Right lobe of liver (tissue), 6 donors: ENCODE results near the gene GNRH2. TPM values are rescaled to one million over a fixed set of nuclear protein-coding genes. Genes with fewer than 3 reads are reported as not detected.

ENCODE experiments used
- ATAC-seq, 4 donors: fragments of 200-7000 bp; cut with Tn5 transposase; one replicate each; pipeline ENCODE4 v1.9.1; 2020; ENCODE audit warnings: mild to moderate bottlenecking in 4 of 4, moderate library complexity in 4 of 4
- DNase-seq, 3 donors: peaks; one replicate each; pipeline ENCODE4 v3.0.0-alpha.2; 2020
- H3K27ac ChIP-seq, 3 donors: fragments of 200-600 bp; one replicate each; pipeline ENCODE4 v1.8.0; 2022
- H3K27me3 ChIP-seq, 2 donors: fragments of 200-600 bp; one replicate each; pipeline ENCODE4 v1.8.0; 2022
- H3K36me3 ChIP-seq, 4 donors: fragments of 200-600 bp; sonication (generic) in 1 of 4; one replicate each; pipeline versions ENCODE4 v1.5.1 to v1.8.0; 2017 to 2022; ENCODE audit warnings: control low read depth in 1 of 4
- H3K4me1 ChIP-seq, 4 donors: fragments of 200-600 bp; sonication (generic) in 1 of 4; one replicate each; pipeline versions ENCODE4 v1.5.1 to v1.8.0; 2017 to 2022; ENCODE audit warnings: control low read depth in 1 of 4
- H3K4me3 ChIP-seq, 3 donors: fragments of 200-600 bp; one replicate each; pipeline ENCODE4 v1.8.0; 2022
- H3K9me3 ChIP-seq, 4 donors: fragments of 200-600 bp; sonication (generic) in 1 of 4; one replicate each; pipeline versions ENCODE4 v1.5.1 to v1.8.0; 2017 to 2022; ENCODE audit warnings: control low read depth in 1 of 4
- CTCF ChIP-seq, 4 donors: fragments of 200-600 bp in 3 of 4; fragments of 450-650 bp in 1 of 4; IDR thresholded peaks; one replicate each; pipeline versions ENCODE4 v1.5.1 to v1.8.0; 2016 to 2022; ENCODE audit warnings: antibody characterized with exemption in 4 of 4, mild to moderate bottlenecking in 2 of 4
- POLR2A ChIP-seq: fragments of 450-650 bp; IDR thresholded peaks from one replicate; pipeline ENCODE4 v1.6.1; 2017; ENCODE audit warnings: antibody characterized with exemption, mild to moderate bottlenecking
- WGBS: methylation state at CpG from one replicate; pipeline ENCODE4 v1.1.6; 2018; ENCODE audit warnings: low coverage, low lambda C conversion rate; ENCODE audit not compliant: insufficient coverage; ENCODE audit errors: missing lambda C conversion rate; 5-methylcytosine and 5-hydroxymethylcytosine counted together
- intact Hi-C, 2 donors: fragments of 100-400 bp; cut with DNase I; formaldehyde crosslinking; loops; one replicate each; pipeline versions ENCODE4 v1.11.2 to v1.14.1; 2022
- total RNA-seq, 6 experiments: library from RNA; depleted of rRNA in 2 of 6; stranded (reverse); fragments of >200 nt in 2 of 6; fragmentation: NEBNext Ultra II Directional in 3 of 6; extraction: Animal tissue kit (Norgen Biotek cat#: 25700) in 3 of 6; gene quantifications; one replicate each; pipeline versions ENCODE4 v1.1.0 to v1.2.4, GENCODE V29; 2016 to 2023
- donor health status: DM: no; HTN: yes; CAD: no.
- donor health status: DM: no; HTN: no; CAD: no.
- donor health status: DM: no; HTN: no; CAD: no.
- donor health status: DM: no; HTN: yes; CAD: no.
- donor health status: DM: no; HTN: yes; CAD: no.

GNRH2 gene
- total RNA-seq, 6 experiments from 2014 or later: 0.55 to 0.81 (median 0.66) TPM; not detected in 3

GRCh38 chr20:3003416-3003815 lies 40.0 kb upstream of the GNRH2 start:
- no peak for ATAC-seq

DNA sequence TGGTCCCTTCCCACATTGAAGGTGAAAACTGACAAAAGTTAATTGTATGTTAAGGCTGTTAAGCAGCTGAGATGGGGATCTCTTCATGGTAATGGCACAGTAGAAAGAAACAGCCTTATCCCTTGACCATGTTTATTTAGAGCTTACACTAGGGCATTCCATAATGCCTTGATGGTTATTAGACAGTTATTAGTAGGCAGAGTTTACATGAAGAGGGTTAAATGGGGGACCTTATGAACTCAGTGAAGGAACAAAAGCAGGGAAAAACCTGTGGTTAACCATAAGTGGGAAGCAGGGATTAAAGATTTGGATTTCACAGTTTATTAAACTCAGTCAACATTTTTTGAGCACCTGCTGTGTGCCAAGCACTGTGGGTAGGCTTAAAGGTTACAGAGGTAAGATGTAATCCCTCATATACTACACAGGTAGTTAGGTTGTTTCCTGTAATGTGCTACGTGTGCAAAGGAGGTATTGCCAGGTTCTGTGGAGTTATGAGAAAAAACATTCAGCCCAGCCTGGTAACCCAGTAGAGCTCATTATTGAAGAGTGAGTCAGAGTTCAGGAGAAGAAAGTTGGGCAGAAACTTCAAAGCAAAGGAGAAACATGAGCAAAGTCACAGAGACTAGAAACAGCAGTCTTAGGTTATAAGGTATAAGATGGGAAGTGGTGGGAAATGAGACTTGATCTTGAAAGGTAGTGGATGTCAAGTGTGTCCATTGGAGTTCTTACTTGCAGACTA lies 32.3 kb upstream of the GNRH2 start:
- no peak overlapping the region for H3K4me3 ChIP-seq
- intact Hi-C loops: no loop called here
- ATAC-seq (no peak), DNase-seq (no peak)
- no peak overlapping the region for H3K27ac ChIP-seq
- H3K36me3 ChIP-seq: peaks cover 0 to 10% (median 3%) of the 10 kb centered on the region in 4 donors
- H3K4me1 ChIP-seq: no peaks in the 10 kb centered on the region
- no peaks in the 10 kb centered on the region for H3K27me3 ChIP-seq
- WGBS: 87% methylated on average over 1 of the region's 1 CpG
- TF ChIP-seq CTCF (IDR thresholded peaks at IDR 0.05) (no peak), POLR2A (no peak)
- no peaks in the 10 kb centered on the region for H3K9me3 ChIP-seq

More at GRCh38 chr20:3003416-3003815, 40.0 kb upstream of the GNRH2 start:
- 50% methylated on average over 1 of the region's 2 CpGs for WGBS
- TF ChIP-seq POLR2A: no peak
- TF ChIP-seq CTCF (IDR thresholded peaks at IDR 0.05): no peak
- DNase-seq: no peak
- Histone ChIP-seq H3K36me3 (peaks cover 0 to 17% (median 3%) of the 10 kb centered on the region in 4 donors), H3K4me1 (no peaks in the 10 kb centered on the region), H3K9me3 (no peaks in the 10 kb centered on the region), H3K27ac (no peak overlapping the region), H3K27me3 (no peaks in the 10 kb centered on the region), H3K4me3 (no peak overlapping the region)
- intact Hi-C loops: no loop called here

- no peak for ATAC-seq
- intact Hi-C loops: no loop called here
- 74% methylated on average over 3 of the region's 3 CpGs for WGBS
These were observed 31.7 kb upstream of the GNRH2 start for GRCh38 chr20:3011752-3012151.

DNA sequence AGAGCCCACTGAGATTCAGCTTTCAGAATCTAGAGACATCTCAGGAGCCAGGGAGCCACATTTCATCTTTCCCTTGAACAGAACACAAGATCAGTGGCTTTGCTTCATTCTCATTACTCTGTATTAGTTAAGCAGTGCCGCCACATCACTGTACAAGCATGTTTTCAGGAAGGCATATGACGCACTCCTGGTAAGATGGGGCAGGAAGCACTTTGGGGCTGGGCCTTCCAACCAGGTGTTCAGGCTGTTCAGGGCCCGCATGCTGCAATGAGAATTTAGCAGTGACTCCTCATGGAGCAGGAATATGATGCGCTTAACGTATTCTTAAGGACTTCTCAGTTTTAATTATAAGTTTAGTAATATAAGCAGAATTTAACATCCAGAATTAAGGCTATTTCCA lies 29.7 kb upstream of the GNRH2 start:
- Histone ChIP-seq H3K4me3 (no peak overlapping the region), H3K9me3 (no peaks in the 10 kb centered on the region), H3K4me1 (no peaks in the 10 kb centered on the region), H3K27me3 (no peaks in the 10 kb centered on the region), H3K36me3 (peaks cover 0 to 6% (median 4%) of the 10 kb centered on the region in 4 donors), H3K27ac (no peak overlapping the region)
- TF ChIP-seq POLR2A (no peak), CTCF (IDR thresholded peaks at IDR 0.05) (no peak)
- intact Hi-C loops: no loop called here
- no peak for ATAC-seq
- DNase-seq: no peak
- 100% methylated on average over 5 of the region's 5 CpGs for WGBS

More at GRCh38 chr20:3011752-3012151, 31.7 kb upstream of the GNRH2 start:
- no peak for DNase-seq
- Histone ChIP-seq H3K9me3 (no peaks in the 10 kb centered on the region), H3K4me1 (no peaks in the 10 kb centered on the region), H3K4me3 (no peak overlapping the region), H3K36me3 (peaks cover 0 to 7% (median under 1%) of the 10 kb centered on the region in 4 donors), H3K27me3 (no peaks in the 10 kb centered on the region), H3K27ac (no peak overlapping the region)
- no peak for TF ChIP-seq CTCF (IDR thresholded peaks at IDR 0.05)
- TF ChIP-seq POLR2A: no peak
